Psoas muscle (tissue), 8 donors: ENCODE data around the gene R3HDM4. TPM values are rescaled to one million over a fixed set of nuclear protein-coding genes. Genes with fewer than 3 reads are reported as not detected.

Experiments used
- ATAC-seq, 4 donors: fragments of 200-7000 bp; cut with Tn5 transposase; one replicate each; pipeline ENCODE4 v1.9.1; 2020; ENCODE audit warnings: moderate library complexity in 3 of 4, mild to moderate bottlenecking in 2 of 4
- DNase-seq, 2 donors: peaks; one replicate each; pipeline ENCODE4 v3.0.0-alpha.2; 2020
- H3K27ac ChIP-seq: fragments of 200-600 bp; one replicate; pipeline ENCODE4 v1.8.0; 2022
- H3K27me3 ChIP-seq, 3 donors: fragments of 200-600 bp in 1 of 3; one replicate each; pipeline versions ENCODE4 v1.6.1 to v1.8.0; 2013 to 2022; ENCODE audit warnings: low read length in 2 of 3, mild to moderate bottlenecking in 2 of 3, moderate library complexity in 1 of 3; ENCODE audit not compliant: insufficient read depth in 3 of 3
- H3K36me3 ChIP-seq, 2 donors: fragments of 200-600 bp in 1 of 2; one replicate each; pipeline versions ENCODE4 v1.6.1 to v1.8.0; 2013 to 2022; ENCODE audit warnings: low read depth in 1 of 2, mild to moderate bottlenecking in 1 of 2, moderate library complexity in 1 of 2; ENCODE audit not compliant: insufficient read depth in 1 of 2
- H3K4me1 ChIP-seq: fragments of 200-600 bp; one replicate; pipeline ENCODE4 v1.8.0; 2022
- H3K4me3 ChIP-seq: fragments of 200-600 bp; one replicate; pipeline ENCODE4 v1.8.0; 2022; ENCODE audit warnings: mild to moderate bottlenecking
- H3K9me3 ChIP-seq: fragments of 200-600 bp; one replicate; pipeline ENCODE4 v1.8.0; 2022
- WGBS, 3 donors: extraction: QIAGEN DNeasy Blood & Tissue Kit; methylation state at CpG; one replicate each; pipeline versions ENCODE4 v1.1.6 to v1.1.7; 2013; 5-methylcytosine and 5-hydroxymethylcytosine counted together
- intact Hi-C, 2 donors: fragments of 100-400 bp; cut with DNase I; formaldehyde crosslinking; loops; one replicate each; pipeline versions ENCODE4 v1.11.0 to v1.14.2; 2022
- polyA plus RNA-seq, 3 donors: library from polyadenylated mRNA; stranded (reverse); fragments of 200-250 nt; gene quantifications; one replicate each; pipeline ENCODE4 v1.2.3, GENCODE V29; 2013
- total RNA-seq, 4 donors: library from RNA; stranded (reverse); fragmentation: NEBNext Ultra II Directional in 2 of 4; extraction: Animal tissue kit (Norgen Biotek cat#: 25700) in 2 of 4; gene quantifications; one replicate each; pipeline versions ENCODE4 v1.2.1 to v1.2.4, GENCODE V29; 2021 to 2023
- TF ChIP-seq, protein P1 (sequence below): fragments of 200-600 bp; IDR thresholded peaks from one replicate; pipeline ENCODE4 v1.8.0; 2022; ENCODE audit warnings: antibody characterized with exemption
- donor health status: healthy with polysubstance abuse.
- donor health status: DM: no; HTN: no; CAD: no; lungs with moderate emphysema.
- donor health status: Bipolar disorder and iron deficiency.
- donor health status: healthy.
- donor health status: DM: yes; HTN: yes; CAD: no.
- donor health status: DM: no; HTN: no; CAD: no.
- donor health status: DM: no; HTN: no; CAD: no.
- donor health status: DM: yes; HTN: yes; CAD: no.

R3HDM4 gene
- total and polyA plus RNA-seq, 7 donors, result 17.8 to 92.0 (median 51.0) TPM

DNA sequence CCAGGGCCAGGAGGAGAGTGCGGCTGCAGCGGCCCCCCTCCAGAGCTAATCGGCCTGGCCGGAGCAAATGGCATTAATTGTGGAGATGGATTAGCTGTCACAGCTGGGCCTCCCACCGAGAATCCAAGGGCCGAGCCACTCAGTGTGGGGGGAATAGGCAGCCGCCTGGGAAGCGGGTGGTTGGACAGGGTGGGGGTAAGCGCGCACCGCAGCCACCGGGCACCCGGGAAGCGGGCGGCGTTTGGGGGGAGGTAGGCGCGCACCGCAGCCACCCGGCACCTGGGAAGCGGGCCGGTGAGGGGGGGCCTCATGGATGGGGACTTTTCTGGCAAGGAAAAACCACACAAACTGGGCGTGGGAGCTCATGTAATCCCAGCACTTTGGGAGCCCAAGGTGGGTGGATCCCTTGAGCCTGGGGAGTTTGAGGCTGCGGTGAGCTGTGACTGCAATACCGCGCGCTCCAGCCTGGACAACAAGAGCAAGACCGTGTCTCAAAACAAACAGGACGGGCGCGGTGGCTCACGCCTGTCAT lies 9.7 kb downstream of the R3HDM4 start:
- intact Hi-C loops, result no loop called here

DNA sequence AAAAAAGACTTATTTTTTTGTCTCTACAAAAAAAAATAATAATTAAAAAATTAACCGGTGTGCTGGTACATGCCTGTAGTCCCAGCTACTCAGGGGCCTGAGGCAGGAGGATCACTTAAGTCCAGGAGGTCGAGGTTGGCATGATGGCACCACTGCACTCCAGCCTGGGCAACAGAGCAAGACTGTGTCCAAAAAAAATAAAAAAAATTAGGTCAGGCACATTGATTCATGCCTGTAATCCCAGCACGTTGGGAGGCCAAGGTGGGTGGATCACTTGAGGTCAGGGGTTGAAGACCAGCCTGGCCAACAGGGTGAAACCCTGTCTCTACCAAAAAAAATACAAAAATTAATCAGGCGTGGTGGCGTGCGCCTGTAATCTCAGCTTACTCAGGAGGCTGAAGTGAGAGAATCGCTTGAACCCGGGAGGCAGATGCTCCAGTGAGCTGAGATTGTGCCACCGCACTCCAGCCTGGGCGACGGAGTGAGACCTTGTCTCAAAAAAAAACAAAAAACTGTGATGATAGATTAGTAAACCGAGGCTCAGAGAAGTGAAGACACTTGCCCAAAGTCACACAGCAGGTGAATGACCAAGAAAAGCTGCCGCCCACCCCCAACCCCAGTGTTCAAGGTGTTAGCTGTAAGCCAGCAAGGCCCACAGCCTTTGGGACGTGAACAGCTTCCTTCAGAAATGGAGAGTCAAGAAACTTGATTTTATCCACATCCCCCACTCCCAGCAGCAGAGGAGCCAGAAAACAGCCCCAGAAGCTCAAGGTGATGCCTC lies 10.4 kb downstream of the R3HDM4 start:
- Histone ChIP-seq H3K27me3 (no peaks in the 10 kb centered on the region), H3K27ac (no peak overlapping the region), H3K36me3 (peaks cover 0 to 16% of the 10 kb centered on the region in 2 donors), H3K4me1 (no peaks in the 10 kb centered on the region), H3K4me3 (no peak overlapping the region), H3K9me3 (no peaks in the 10 kb centered on the region)
- ATAC-seq, result no peak
- DNase-seq, result no peak
- intact Hi-C loops, result no loop called here
- 80 to 89% (median 82%) methylated on average over 14 of the region's 14 CpGs for WGBS, 3 donors
- TF ChIP-seq, protein P1, sequence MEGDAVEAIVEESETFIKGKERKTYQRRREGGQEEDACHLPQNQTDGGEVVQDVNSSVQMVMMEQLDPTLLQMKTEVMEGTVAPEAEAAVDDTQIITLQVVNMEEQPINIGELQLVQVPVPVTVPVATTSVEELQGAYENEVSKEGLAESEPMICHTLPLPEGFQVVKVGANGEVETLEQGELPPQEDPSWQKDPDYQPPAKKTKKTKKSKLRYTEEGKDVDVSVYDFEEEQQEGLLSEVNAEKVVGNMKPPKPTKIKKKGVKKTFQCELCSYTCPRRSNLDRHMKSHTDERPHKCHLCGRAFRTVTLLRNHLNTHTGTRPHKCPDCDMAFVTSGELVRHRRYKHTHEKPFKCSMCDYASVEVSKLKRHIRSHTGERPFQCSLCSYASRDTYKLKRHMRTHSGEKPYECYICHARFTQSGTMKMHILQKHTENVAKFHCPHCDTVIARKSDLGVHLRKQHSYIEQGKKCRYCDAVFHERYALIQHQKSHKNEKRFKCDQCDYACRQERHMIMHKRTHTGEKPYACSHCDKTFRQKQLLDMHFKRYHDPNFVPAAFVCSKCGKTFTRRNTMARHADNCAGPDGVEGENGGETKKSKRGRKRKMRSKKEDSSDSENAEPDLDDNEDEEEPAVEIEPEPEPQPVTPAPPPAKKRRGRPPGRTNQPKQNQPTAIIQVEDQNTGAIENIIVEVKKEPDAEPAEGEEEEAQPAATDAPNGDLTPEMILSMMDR, result no peak

More for the DNA sequence above, 9.7 kb downstream of the R3HDM4 start:
- ATAC-seq, result peak in 1 of 4 donors; percentile 8
- Histone ChIP-seq H3K27ac (no peak overlapping the region), H3K27me3 (no peaks in the 10 kb centered on the region), H3K4me3 (no peak overlapping the region), H3K36me3 (peaks cover 0 to 16% of the 10 kb centered on the region in 2 donors), H3K4me1 (no peaks in the 10 kb centered on the region), H3K9me3 (no peaks in the 10 kb centered on the region)
- peak in 1 of 2 donors; percentile 45 for DNase-seq
- WGBS, 3 donors, result 58 to 68% (median 59%) methylated on average over 30 to 32 of the region's 32 CpGs
- TF ChIP-seq, protein P1, result no peak

DNA sequence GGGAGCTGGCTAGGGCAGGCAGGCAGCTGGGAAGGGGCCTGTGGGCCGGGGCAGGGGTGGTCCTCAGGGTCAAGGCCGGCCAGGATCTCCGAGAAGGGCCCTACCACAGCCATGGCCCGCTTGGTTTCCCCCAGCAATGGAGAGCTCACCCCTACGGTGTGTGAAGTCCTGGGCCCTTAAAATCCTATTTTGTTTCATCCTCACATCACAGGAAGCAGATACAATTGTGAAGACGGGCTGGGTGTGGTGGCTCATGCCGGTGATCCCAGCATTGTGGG lies 11.0 kb downstream of the R3HDM4 start:
- peaks cover 0 to 19% of the 10 kb centered on the region in 2 donors for H3K36me3 ChIP-seq
- no peak overlapping the region for H3K4me3 ChIP-seq
- DNase-seq (no peak), ATAC-seq (no peak)
- intact Hi-C loops, result no loop called here
- no peaks in the 10 kb centered on the region for H3K27me3 ChIP-seq
- H3K9me3 ChIP-seq, result no peaks in the 10 kb centered on the region
- H3K27ac ChIP-seq, result no peak overlapping the region
- 83 to 95% (median 88%) methylated on average over 6 to 7 of the region's 7 CpGs for WGBS, 3 donors
- no peaks in the 10 kb centered on the region for H3K4me1 ChIP-seq
- TF ChIP-seq, protein P1, result no peak

DNA sequence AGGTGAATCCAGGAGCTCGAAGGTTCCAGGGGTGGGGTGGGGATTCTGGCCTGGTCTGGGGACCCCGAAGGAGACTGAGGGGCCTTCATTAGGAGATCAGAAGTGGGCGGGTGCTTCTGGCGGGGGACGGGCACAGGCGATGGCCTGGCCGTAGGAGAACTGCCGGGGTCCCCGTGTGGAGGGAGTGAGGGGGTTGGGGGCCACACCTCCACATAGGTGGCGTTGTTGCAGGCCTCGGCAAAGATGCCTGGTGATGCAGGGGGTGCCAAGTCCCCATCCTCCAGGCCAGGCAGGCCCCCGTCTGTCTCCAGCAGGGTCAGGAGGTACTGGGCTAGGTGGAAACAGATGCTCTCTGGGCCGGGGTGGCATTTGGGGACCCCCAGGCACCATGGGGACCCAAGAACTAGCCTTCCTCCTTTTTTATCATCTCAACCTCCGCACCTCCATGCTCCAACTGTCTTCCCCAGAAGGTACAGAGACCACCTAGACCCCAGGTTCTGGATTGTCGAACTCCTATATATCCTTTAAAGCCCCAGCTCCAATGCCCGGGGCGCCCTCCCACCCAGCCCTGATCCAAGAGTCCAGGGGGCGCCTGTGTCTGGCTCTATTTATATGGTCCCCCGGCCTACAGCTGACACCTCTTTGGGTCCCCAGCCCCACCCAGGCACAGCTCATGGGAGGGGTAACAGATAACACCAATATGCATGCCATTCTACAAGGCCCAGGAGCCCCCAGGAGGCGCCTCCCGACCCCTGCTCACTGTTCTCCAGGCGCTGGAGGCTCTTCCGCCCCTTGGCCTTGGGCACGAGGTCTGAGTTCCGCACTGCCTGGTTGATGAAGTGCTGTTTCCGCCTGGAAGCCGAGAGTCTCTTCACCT lies 11.6 kb downstream of the R3HDM4 start:
- Histone ChIP-seq H3K9me3 (no peaks in the 10 kb centered on the region), H3K4me1 (no peaks in the 10 kb centered on the region), H3K27ac (no peak overlapping the region), H3K4me3 (no peak overlapping the region), H3K27me3 (no peaks in the 10 kb centered on the region), H3K36me3 (peaks cover 0 to 24% of the 10 kb centered on the region in 2 donors)
- DNase-seq (peak; percentile 15 to 47), ATAC-seq (no peak)
- intact Hi-C loops, result no loop called here
- WGBS, 3 donors, result 92 to 95% (median 93%) methylated on average over 26 to 27 of the region's 27 CpGs
- TF ChIP-seq, protein P1, result no peak
